Activated CD4-positive, alpha-beta T cell treated with anti-CD3 and anti-CD28 coated beads for 36 hours (primary cell): ENCODE measurements around the gene SEZ6L. TPM values are rescaled to one million over a fixed set of nuclear protein-coding genes. Genes with fewer than 3 reads are reported as not detected.

Source experiments
- ATAC-seq: fragments of 200-7000 bp; cut with Tn5 transposase; one replicate; pipeline ENCODE4 v1.10.0; 2021; ENCODE audit warnings: mild to moderate bottlenecking, moderate library complexity
- CTCF ChIA-PET: fragments of 350-600 bp; sonication (Branson Sonifier 250); formaldehyde crosslinking; loops from one replicate; lab custom pipeline; 2021; ENCODE audit warnings: antibody characterized with exemption; lab: Charles Lee
- POLR2A ChIA-PET: fragments of 350-600 bp; sonication (Branson Sonifier 250); formaldehyde crosslinking; loops from one replicate; lab custom pipeline; 2021; ENCODE audit warnings: antibody characterized with exemption, inconsistent platforms; lab: Charles Lee
- DNase-seq: peaks from one replicate; pipeline ENCODE4 v3.0.0-alpha.2; 2020
- H3K27ac Mint-ChIP-seq: one replicate; pipeline ENCODE4 v1.8.0; 2021; ENCODE audit warnings: mixed read lengths
- H3K27me3 Mint-ChIP-seq: one replicate; pipeline ENCODE4 v1.8.0; 2021; ENCODE audit warnings: mixed read lengths
- H3K36me3 Mint-ChIP-seq: one replicate; pipeline ENCODE4 v1.8.0; 2021; ENCODE audit warnings: low read depth, mixed read lengths
- H3K4me1 Mint-ChIP-seq: one replicate; pipeline ENCODE4 v1.8.0; 2021; ENCODE audit warnings: mixed read lengths
- H3K4me3 Mint-ChIP-seq: one replicate; pipeline ENCODE4 v1.8.0; 2021; ENCODE audit warnings: mild to moderate bottlenecking, moderate library complexity, mixed read lengths
- H3K9me3 Mint-ChIP-seq: one replicate; pipeline ENCODE4 v1.8.0; 2021; ENCODE audit warnings: low read depth, mixed read lengths
- intact Hi-C, 2 experiments: fragments of 100-400 bp; cut with DNase I in 1 of 2; cut with micrococcal nuclease in 1 of 2; formaldehyde crosslinking; loops; one replicate each; pipeline versions ENCODE4 v1.14.2 to v1.15.1; 2022 to 2024; cut with DNase I, micrococcal nuclease
- total RNA-seq, 2 experiments: library from RNA; stranded (reverse); gene quantifications; one replicate each; pipeline ENCODE4 v1.2.3, GENCODE V29; 2021

SEZ6L gene
- total RNA-seq, 2 experiments from 2014 or later, result not detected

- no peak overlapping the region for H3K4me3 Mint-ChIP-seq
- no peak overlapping the region for H3K27ac Mint-ChIP-seq
- H3K4me1 Mint-ChIP-seq, result no peaks in the 10 kb centered on the region
- intact Hi-C loops, result no loop called here
- H3K36me3 Mint-ChIP-seq, result no peaks in the 10 kb centered on the region
- no peak for ATAC-seq
- ChIA-PET CTCF (no interaction called here), POLR2A (no interaction called here)
- no peak for DNase-seq
- peaks cover 2% of the 10 kb centered on the region for H3K9me3 Mint-ChIP-seq
- peaks cover 14% of the 10 kb centered on the region for H3K27me3 Mint-ChIP-seq
These were observed 82.6 kb downstream of the SEZ6L start for GRCh38 chr22:26251869-26252268.

GRCh38 chr22:26259510-26259909 lies 90.2 kb downstream of the SEZ6L start:
- DNase-seq (peak; percentile 44), ATAC-seq (no peak)
- Mint-ChIP-seq H3K36me3 (no peaks in the 10 kb centered on the region), H3K4me3 (no peak overlapping the region), H3K4me1 (no peaks in the 10 kb centered on the region), H3K27ac (no peak overlapping the region), H3K27me3 (peaks cover 24% of the 10 kb centered on the region), H3K9me3 (no peaks in the 10 kb centered on the region)
- ChIA-PET POLR2A (no interaction called here), CTCF (interaction anchor here (0.6 to 1.0 kb wide), 3 partner anchors 13 to 119 kb away, joined by 3 to 5 read pairs (median 4); no protein-coding TSS in a partner anchor)
- intact Hi-C loops, result no loop called here

- Mint-ChIP-seq H3K36me3 (no peaks in the 10 kb centered on the region), H3K4me1 (no peaks in the 10 kb centered on the region), H3K4me3 (no peak overlapping the region), H3K9me3 (no peaks in the 10 kb centered on the region), H3K27ac (no peak overlapping the region), H3K27me3 (peaks cover 22% of the 10 kb centered on the region)
- DNase-seq (no peak), ATAC-seq (no peak)
- CTCF ChIA-PET, result no interaction called here
- POLR2A ChIA-PET, result no interaction called here
- intact Hi-C loops, result no loop called here
These were observed 94.9 kb downstream of the SEZ6L start for GRCh38 chr22:26264162-26264561.

GRCh38 chr22:26265281-26265680 lies 96.0 kb downstream of the SEZ6L start:
- Mint-ChIP-seq H3K4me3 (no peak overlapping the region), H3K36me3 (no peaks in the 10 kb centered on the region), H3K27me3 (peaks cover 26% of the 10 kb centered on the region), H3K9me3 (no peaks in the 10 kb centered on the region), H3K27ac (no peak overlapping the region), H3K4me1 (no peaks in the 10 kb centered on the region)
- POLR2A ChIA-PET, result no interaction called here
- DNase-seq, result no peak
- CTCF ChIA-PET, result interaction anchor here (0.7 kb wide), 1 partner anchor 364 kb away, joined by 3 read pairs; no protein-coding TSS in a partner anchor
- no peak for ATAC-seq
- intact Hi-C loops, result no loop called here

GRCh38 chr22:26265909-26266308 lies 96.6 kb downstream of the SEZ6L start:
- CTCF ChIA-PET, result no interaction called here
- Mint-ChIP-seq H3K9me3 (no peaks in the 10 kb centered on the region), H3K4me1 (no peaks in the 10 kb centered on the region), H3K27ac (no peak overlapping the region), H3K27me3 (peaks cover 25% of the 10 kb centered on the region), H3K36me3 (no peaks in the 10 kb centered on the region), H3K4me3 (no peak overlapping the region)
- intact Hi-C loops, result no loop called here
- POLR2A ChIA-PET, result no interaction called here
- ATAC-seq, result no peak
- DNase-seq, result no peak

- intact Hi-C loops, result no loop called here
- ATAC-seq, result no peak
- DNase-seq, result no peak
- ChIA-PET POLR2A (no interaction called here), CTCF (interaction anchor here (1.0 kb wide), 1 partner anchor 63 kb away, joined by 3 read pairs; no protein-coding TSS in a partner anchor)
- no peaks in the 10 kb centered on the region for H3K9me3 Mint-ChIP-seq
- peaks cover 23% of the 10 kb centered on the region for H3K27me3 Mint-ChIP-seq
- no peaks in the 10 kb centered on the region for H3K36me3 Mint-ChIP-seq
- H3K4me1 Mint-ChIP-seq, result no peaks in the 10 kb centered on the region
- no peak overlapping the region for H3K27ac Mint-ChIP-seq
- H3K4me3 Mint-ChIP-seq, result no peak overlapping the region
These were observed 98.6 kb downstream of the SEZ6L start for GRCh38 chr22:26267856-26268255.

GRCh38 chr22:26269572-26269971 lies 100.3 kb downstream of the SEZ6L start:
- Mint-ChIP-seq H3K4me3 (no peak overlapping the region), H3K27ac (no peak overlapping the region), H3K9me3 (no peaks in the 10 kb centered on the region), H3K4me1 (no peaks in the 10 kb centered on the region), H3K36me3 (no peaks in the 10 kb centered on the region), H3K27me3 (peaks cover 21% of the 10 kb centered on the region)
- intact Hi-C loops, result no loop called here
- CTCF ChIA-PET, result no interaction called here
- no peak for DNase-seq
- POLR2A ChIA-PET, result no interaction called here
- no peak for ATAC-seq

- H3K4me3 Mint-ChIP-seq, result no peak overlapping the region
- no peaks in the 10 kb centered on the region for H3K9me3 Mint-ChIP-seq
- no peak overlapping the region for H3K27ac Mint-ChIP-seq
- ChIA-PET POLR2A (no interaction called here), CTCF (interaction anchor here (1.1 kb wide), 1 partner anchor 95 kb away, joined by 3 read pairs; no protein-coding TSS in a partner anchor)
- ATAC-seq (no peak), DNase-seq (no peak)
- no peaks in the 10 kb centered on the region for H3K36me3 Mint-ChIP-seq
- intact Hi-C loops, result no loop called here
- H3K27me3 Mint-ChIP-seq, result peaks cover 21% of the 10 kb centered on the region
- H3K4me1 Mint-ChIP-seq, result no peaks in the 10 kb centered on the region
These were observed 102.2 kb downstream of the SEZ6L start for GRCh38 chr22:26271427-26271826.

- Mint-ChIP-seq H3K4me3 (no peak overlapping the region), H3K36me3 (no peaks in the 10 kb centered on the region), H3K27ac (no peak overlapping the region), H3K27me3 (peaks cover 16% of the 10 kb centered on the region), H3K4me1 (no peaks in the 10 kb centered on the region), H3K9me3 (no peaks in the 10 kb centered on the region)
- no peak for ATAC-seq
- ChIA-PET POLR2A (no interaction called here), CTCF (interaction anchor here (1.5 kb wide), 1 partner anchor 14 kb away, joined by 3 read pairs; no protein-coding TSS in a partner anchor)
- no peak for DNase-seq
- intact Hi-C loops, result no loop called here
These were observed 103.9 kb downstream of the SEZ6L start for GRCh38 chr22:26273011-26273675.

- no peaks in the 10 kb centered on the region for H3K4me1 Mint-ChIP-seq
- ChIA-PET POLR2A (no interaction called here), CTCF (no interaction called here)
- ATAC-seq (no peak), DNase-seq (no peak)
- no peak overlapping the region for H3K27ac Mint-ChIP-seq
- H3K4me3 Mint-ChIP-seq, result no peak overlapping the region
- no peaks in the 10 kb centered on the region for H3K36me3 Mint-ChIP-seq
- intact Hi-C loops, result no loop called here
- H3K9me3 Mint-ChIP-seq, result no peaks in the 10 kb centered on the region
- peaks cover 6% of the 10 kb centered on the region for H3K27me3 Mint-ChIP-seq
These were observed 107.4 kb downstream of the SEZ6L start for GRCh38 chr22:26276529-26277160.

- H3K27ac Mint-ChIP-seq, result no peak overlapping the region
These were observed 112.7 kb downstream of the SEZ6L start for GRCh38 chr22:26281941-26282340.

GRCh38 chr22:26283330-26283729 lies 114.1 kb downstream of the SEZ6L start:
- Mint-ChIP-seq H3K4me1 (no peaks in the 10 kb centered on the region), H3K27me3 (peaks cover 14% of the 10 kb centered on the region), H3K9me3 (no peaks in the 10 kb centered on the region), H3K27ac (no peak overlapping the region), H3K4me3 (no peak overlapping the region), H3K36me3 (no peaks in the 10 kb centered on the region)
- ATAC-seq, result no peak
- DNase-seq, result no peak
- ChIA-PET POLR2A (no interaction called here), CTCF (no interaction called here)
- intact Hi-C loops, result no loop called here

More at GRCh38 chr22:26281941-26282340, 112.7 kb downstream of the SEZ6L start:
- DNase-seq, result no peak
- intact Hi-C loops, result no loop called here
- ChIA-PET CTCF (no interaction called here), POLR2A (no interaction called here)
- H3K27me3 Mint-ChIP-seq, result peaks cover 9% of the 10 kb centered on the region
- ATAC-seq, result no peak
- no peaks in the 10 kb centered on the region for H3K36me3 Mint-ChIP-seq
- no peaks in the 10 kb centered on the region for H3K9me3 Mint-ChIP-seq
- H3K4me1 Mint-ChIP-seq, result no peaks in the 10 kb centered on the region
- no peak overlapping the region for H3K4me3 Mint-ChIP-seq
